ENCODE data around the gene WDR5B.
"Not testable (repeated sequence)": the region's sequence is repeated elsewhere in the genome, so short reads cannot be mapped to it uniquely, and the experiment has no call there.

WDR5B gene

DNA sequence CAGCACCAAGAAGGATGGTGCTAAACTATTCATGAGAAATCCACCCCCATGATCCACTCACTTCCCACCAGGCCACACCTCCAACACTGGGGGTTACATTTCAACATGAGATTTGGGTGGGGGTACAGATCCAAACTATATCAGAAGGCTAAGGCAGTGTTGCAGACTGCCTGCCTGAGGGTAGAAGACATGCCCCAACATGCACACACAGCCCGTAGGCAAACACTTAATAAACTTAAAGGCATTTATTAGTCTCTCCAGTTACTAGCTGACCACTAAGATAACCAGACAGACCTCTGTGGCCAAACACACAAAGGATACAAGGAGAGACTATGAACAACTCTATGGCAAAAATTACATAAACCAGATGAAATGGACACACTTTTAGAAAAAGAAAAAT, 21.7 kb downstream of the WDR5B start:
- peaks cover 36% of the 10 kb centered on the region for H3K36me3 Mint-ChIP-seq (ENCODE audit: low read depth)
- H3K27me3 Mint-ChIP-seq: no peaks in the 10 kb centered on the region
- H3K9me3 Mint-ChIP-seq: no peaks in the 10 kb centered on the region
- DNase-seq: no peak
- H3K4me1 Mint-ChIP-seq (ENCODE audit: low read depth): peaks cover 37% of the 10 kb centered on the region
- no peak overlapping the region for H3K4me3 Mint-ChIP-seq
- peak overlapping the region; percentile 7 for H3K27ac Mint-ChIP-seq

DNA sequence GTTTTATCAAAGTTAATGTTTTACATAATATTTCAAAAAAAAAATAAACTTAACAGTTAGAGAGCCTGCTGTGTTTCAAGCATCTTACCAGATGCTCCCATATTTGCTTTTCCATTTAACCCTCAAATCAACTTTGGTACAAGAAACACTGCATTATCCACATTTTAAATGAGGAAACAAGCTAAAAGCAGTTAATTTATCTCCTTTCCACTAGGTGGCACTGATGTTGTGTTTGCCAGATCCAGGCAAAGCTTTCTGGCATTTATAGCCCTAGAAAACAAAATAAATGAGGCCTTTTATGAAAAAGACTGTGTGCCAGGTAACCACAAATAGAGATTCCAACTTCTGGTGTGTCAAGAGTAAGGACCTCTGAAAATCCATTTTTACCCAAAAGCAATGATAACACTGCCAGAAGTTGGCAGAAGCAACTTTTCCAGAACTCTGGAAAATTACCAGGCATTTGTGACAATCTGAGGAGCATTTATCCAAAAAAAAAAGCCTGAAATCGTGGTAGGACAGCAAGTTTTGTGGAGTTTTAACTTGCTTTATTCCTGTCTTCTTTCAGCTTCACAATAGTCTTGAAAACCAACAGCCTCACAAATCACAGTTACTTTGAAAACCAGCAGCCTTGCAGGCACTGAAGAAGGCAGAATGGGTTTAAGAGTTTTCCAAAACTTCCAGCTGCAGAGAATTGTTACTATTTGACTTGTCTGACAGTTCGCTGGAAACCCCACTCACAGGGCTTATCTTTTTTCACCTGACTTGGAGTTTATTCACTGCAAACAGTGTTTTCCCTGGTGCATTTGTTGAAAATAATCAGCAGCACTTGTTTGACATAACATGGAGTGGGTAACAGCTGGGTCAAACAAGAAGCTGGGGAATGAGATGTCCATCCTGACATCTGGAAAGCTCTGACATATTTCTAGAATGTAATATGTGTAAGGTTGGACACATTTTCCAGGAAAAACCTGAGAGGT, 22.7 kb downstream of the WDR5B start:
- Mint-ChIP-seq H3K27me3 (no peaks in the 10 kb centered on the region), H3K4me1 (ENCODE audit: low read depth) (peaks cover 41% of the 10 kb centered on the region), H3K27ac (no peak overlapping the region), H3K4me3 (no peak overlapping the region), H3K9me3 (no peaks in the 10 kb centered on the region), H3K36me3 (ENCODE audit: low read depth) (peaks cover 38% of the 10 kb centered on the region)
- no peak for DNase-seq

DNA sequence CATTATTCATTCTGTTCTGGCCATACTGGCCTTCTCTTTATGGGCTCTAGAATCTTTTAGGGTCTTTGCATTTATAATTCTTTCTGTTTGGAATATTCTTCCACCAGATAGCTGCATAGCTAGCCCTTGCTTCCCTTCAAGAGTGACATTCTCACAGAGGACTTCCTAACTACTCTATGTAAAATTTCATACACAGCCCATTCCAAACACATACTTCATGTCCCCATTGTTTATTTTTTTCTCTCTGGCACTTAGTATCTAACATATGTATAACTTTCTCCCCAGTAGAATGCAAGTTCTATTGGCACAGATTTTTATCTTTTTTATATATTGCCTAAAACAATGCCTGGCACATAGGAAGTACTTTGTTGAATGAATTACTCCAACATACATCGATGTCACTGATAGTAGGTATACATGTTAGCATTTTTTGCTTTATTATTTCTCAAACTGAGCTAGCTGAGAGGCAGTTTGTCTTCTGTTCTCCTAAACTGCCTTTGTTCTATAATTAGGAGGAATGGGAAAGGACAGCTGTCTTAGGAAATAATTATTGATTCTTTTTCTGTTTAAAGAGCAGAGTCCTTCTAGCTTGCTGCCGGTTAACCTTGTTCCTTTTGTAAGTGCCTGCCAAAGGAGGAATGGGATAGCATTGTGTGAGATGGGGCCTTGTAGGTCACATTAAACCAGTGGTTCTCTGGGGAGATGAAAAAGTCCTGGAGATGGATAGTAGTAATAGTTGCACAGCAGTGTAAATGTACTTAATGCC, 24.0 kb downstream of the WDR5B start:
- Mint-ChIP-seq H3K4me1 (ENCODE audit: low read depth) (peaks cover 43% of the 10 kb centered on the region), H3K4me3 (no peak overlapping the region), H3K36me3 (ENCODE audit: low read depth) (peaks cover 41% of the 10 kb centered on the region), H3K27ac (no peak overlapping the region), H3K9me3 (no peaks in the 10 kb centered on the region), H3K27me3 (no peaks in the 10 kb centered on the region)
- no peak for DNase-seq

DNA sequence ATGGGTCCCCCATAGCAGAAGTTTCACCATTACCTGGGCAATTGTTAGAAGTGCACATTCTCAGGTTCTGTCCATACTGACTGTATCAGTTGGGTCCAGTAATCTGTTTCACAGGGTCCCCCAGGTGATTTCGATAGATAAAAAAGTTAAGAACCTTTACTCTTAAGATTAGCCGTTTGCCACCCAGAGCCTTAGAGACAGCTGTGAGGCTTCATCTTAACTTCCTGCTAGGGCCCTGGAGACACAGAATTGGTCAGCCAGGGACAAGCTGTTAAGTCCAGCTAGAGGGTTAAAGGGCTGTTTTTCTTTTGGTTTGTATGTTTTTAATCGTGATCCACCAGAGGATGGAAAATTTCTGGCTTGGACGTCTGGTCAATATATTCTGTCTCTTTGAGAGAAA, 25.2 kb downstream of the WDR5B start:
- DNase-seq: no peak
- Mint-ChIP-seq H3K27ac (no peak overlapping the region), H3K4me1 (ENCODE audit: low read depth) (peaks cover 42% of the 10 kb centered on the region), H3K9me3 (no peaks in the 10 kb centered on the region), H3K4me3 (no peak overlapping the region), H3K27me3 (no peaks in the 10 kb centered on the region), H3K36me3 (ENCODE audit: low read depth) (peaks cover 48% of the 10 kb centered on the region)

DNA sequence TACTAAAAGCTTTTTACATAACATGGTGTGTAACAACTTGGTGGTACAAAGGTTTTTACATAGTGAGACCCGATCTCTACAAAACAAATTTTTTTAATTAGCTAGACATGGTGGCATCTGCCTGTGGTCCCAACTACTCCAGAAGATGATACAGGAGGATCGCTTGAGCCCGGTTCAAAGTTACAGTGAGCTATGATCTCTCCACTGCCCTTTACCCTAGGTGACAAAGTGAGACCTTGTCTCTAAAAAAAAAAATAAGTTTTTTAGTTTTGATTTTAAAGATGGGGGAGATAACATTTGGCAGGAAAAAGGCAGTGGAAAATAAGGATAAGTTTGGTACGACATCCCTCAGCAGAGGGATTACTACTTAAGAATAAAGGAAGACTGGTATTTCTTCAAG, 26.0 kb downstream of the WDR5B start:
- peak overlapping the region; percentile 35 for H3K27ac Mint-ChIP-seq

DNA sequence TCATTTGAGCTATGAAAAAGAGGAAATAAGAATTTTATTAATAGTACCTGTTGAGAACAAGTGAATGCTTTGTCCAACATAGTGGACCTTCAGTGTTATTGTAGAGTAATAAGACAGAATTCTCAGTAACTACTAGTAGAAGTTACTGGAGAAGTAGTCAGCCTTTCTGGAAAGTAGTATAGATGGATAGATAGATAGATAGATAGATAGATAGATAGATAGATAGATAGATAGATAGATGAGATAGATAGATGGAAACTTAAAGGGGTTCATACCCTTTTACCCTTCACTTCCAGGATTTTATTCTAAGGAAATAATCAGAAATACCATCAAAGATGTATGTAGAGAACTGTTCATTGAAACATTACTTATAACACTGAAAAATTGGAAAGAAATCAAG, 26.7 kb downstream of the WDR5B start:
- H3K4me1 Mint-ChIP-seq (ENCODE audit: low read depth): peaks cover 42% of the 10 kb centered on the region
- DNase-seq: no peak
- peaks cover 45% of the 10 kb centered on the region for H3K36me3 Mint-ChIP-seq (ENCODE audit: low read depth)
- no peak overlapping the region for H3K4me3 Mint-ChIP-seq
- no peaks in the 10 kb centered on the region for H3K9me3 Mint-ChIP-seq
- no peaks in the 10 kb centered on the region for H3K27me3 Mint-ChIP-seq
- H3K27ac Mint-ChIP-seq: no peak overlapping the region

More for the DNA sequence above, 26.0 kb downstream of the WDR5B start:
- Mint-ChIP-seq H3K4me1 (ENCODE audit: low read depth) (peaks cover 39% of the 10 kb centered on the region), H3K27me3 (no peaks in the 10 kb centered on the region), H3K36me3 (ENCODE audit: low read depth) (peaks cover 46% of the 10 kb centered on the region), H3K4me3 (no peak overlapping the region), H3K9me3 (no peaks in the 10 kb centered on the region)
- DNase-seq: no peak

DNA sequence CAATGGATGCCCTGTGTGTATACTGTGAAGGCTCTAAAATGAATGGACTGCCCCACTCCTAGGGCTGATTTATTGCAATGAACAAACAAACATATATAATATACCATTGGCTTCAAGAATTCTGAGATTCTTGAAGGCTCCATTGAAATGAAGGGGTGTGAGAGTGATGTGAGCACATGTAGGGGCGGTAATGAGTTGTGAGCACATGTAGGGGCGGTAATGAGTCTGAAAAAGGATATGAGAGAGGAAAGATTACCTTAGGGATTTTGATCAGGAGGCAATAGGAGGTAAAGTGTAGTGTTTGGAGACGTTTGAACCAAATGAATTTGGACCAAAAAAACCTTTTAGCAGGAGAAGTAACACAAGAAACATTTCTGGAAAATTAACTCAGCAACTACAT, 28.2 kb downstream of the WDR5B start:
- H3K4me1 Mint-ChIP-seq (ENCODE audit: low read depth): peaks cover 41% of the 10 kb centered on the region
- peaks cover 45% of the 10 kb centered on the region for H3K36me3 Mint-ChIP-seq (ENCODE audit: low read depth)
- no peaks in the 10 kb centered on the region for H3K27me3 Mint-ChIP-seq
- no peak for DNase-seq
- H3K4me3 Mint-ChIP-seq: no peak overlapping the region
- no peak overlapping the region for H3K27ac Mint-ChIP-seq
- H3K9me3 Mint-ChIP-seq: no peaks in the 10 kb centered on the region

DNA sequence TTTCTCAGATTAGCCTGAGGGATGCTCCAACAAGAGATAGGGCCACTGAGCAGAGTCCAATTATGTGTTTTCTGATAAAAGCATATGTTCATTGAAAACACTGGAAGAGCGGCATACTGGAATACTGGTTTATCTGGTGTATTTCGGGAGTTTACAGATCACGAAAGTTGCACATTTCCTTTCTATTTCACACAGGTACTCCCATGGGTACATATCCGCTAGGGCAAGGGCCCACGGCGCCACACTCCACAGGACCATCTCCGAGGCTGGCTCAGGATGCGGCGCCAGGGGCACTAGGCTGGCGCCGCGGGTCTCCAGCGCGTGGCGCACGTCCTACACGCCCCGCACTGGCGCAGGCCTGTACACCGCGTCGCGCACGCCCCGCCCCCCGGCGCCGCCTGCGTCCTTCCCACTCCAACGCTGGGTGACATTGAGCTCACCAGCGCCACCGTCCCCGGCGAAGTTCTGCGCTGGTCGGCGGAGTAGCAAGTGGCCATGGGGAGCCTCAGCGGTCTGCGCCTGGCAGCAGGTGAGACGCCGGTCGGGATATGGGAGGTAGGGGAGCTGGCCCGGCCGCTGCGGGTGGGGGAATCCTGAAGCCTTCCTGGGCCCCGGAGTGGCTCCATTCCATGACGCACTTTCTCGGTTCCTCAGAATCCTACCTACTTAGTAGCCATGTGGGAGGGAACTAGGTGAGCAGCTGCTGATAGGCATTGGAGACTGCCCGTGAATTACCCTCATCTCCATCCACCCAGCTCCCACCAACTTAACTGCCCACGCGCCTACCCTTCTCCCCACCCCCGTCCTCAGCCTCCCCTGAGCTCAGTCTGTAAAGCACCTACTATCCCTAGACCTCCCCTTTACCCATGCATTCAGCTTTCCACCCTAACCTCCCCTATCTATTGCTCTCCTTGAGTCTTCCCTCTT, 31.8 kb downstream of the WDR5B start, which contains the start of gene FAM162A:
TSS of gene FAM162A (plus strand) at position 412 of the 927 bp plus-strand sequence. CDS start at position 496, 84 bp downstream.
- Mint-ChIP-seq H3K36me3 (ENCODE audit: low read depth) (peaks cover 69% of the 10 kb centered on the region), H3K4me1 (ENCODE audit: low read depth) (peaks cover 68% of the 10 kb centered on the region), H3K4me3 (peak within 1 kb of the TSS; percentile 96), H3K27ac (peak within 1 kb of the TSS; percentile 98), H3K27me3 (no peaks in the 10 kb centered on the region), H3K9me3 (no peaks in the 10 kb centered on the region)
- peak; percentile 96 for DNase-seq

DNA sequence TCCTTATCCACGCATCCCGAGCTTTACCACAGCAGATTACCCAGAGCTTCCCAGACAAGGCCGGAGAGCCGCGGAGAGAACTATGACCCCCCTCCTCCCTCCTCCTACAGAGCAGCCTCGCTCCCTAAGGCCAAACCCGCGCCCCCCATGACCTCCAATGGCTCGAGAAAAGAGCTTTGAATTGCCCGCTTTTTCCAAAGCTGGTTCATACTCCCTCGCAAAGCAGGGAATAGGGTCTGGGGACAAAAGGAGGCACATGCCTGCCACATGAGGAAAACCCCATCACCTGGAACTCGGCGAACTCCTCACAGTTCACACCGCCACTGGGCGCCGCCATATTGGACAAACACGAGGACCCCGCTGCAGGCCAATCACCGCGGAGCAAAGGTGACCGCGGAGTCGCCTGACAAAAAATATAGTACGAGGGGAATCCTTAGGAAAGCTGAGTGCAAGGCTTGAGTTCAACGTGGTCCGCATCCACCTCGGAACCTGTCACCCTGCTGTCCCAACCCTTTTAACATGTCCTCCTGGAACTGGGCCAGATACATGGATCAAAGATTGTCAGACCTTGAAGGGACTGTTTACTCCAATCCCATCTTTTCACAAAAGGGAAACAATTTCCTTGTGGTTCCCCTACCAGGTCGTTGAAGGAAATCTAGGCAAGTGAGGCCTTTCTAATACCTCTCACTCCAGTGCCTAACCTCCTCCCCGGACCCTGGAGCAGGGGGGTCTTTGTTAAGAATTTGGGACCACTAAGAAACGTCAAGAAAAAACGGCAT, 32.8 kb downstream of the WDR5B start, which contains the start of gene MIX23:
TSS of gene MIX23 (minus strand) at position 344 of the 779 bp plus-strand sequence. CDS start at position 337, 7 bp downstream.
- no peaks in the 10 kb centered on the region for H3K27me3 Mint-ChIP-seq
- peaks cover 70% of the 10 kb centered on the region for H3K4me1 Mint-ChIP-seq (ENCODE audit: low read depth)
- H3K9me3 Mint-ChIP-seq: no peaks in the 10 kb centered on the region
- peaks cover 72% of the 10 kb centered on the region for H3K36me3 Mint-ChIP-seq (ENCODE audit: low read depth)
- H3K27ac Mint-ChIP-seq: peak within 1 kb of the TSS; percentile 98
- H3K4me3 Mint-ChIP-seq: peak within 1 kb of the TSS; percentile 96
- peak; percentile 89 for DNase-seq

DNA sequence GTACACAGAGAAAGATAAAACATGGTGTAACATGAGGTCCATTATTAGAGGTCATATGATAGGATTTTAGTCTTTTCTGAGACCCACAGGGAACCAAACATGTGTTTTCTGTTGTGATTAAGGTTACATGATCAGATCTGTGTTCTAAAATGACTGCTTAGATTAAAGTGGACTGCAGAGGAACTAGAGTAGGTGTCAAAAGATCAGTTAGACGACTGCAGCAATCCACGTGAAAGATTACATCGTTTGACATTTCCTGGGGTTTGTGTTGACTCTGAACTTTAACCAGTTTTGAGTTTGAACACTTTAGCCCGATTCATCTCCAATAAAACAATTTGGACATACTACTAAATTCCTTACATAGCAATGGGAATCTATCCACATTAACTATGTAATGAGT, 37.9 kb downstream of the WDR5B start:
- Mint-ChIP-seq H3K4me1 (ENCODE audit: low read depth) (peaks cover 49% of the 10 kb centered on the region), H3K27ac (peak overlapping the region; percentile 78), H3K36me3 (ENCODE audit: low read depth) (peaks cover 78% of the 10 kb centered on the region), H3K27me3 (no peaks in the 10 kb centered on the region), H3K9me3 (no peaks in the 10 kb centered on the region), H3K4me3 (no peak overlapping the region)
- no peak for DNase-seq

DNA sequence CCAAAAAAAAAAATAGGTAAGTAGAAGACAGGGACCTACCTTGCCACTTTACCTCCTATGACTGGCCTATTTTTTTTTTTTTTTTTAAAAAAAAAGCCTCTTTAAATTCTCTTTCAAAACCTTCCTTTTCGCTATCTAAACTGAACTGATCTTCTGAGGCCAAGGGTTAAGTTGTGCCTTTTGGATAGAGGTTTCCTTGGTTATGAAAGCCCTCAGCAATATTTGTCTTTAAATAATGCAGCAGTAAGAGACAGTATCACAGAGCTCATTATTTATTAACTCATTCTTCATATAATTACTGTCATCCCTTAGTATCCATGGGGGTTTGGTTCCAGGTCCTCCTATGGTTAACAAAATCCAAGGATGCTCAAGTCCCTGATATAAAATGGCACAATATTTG, 41.8 kb downstream of the WDR5B start:
- Mint-ChIP-seq H3K4me1 (ENCODE audit: low read depth) (peaks cover 21% of the 10 kb centered on the region), H3K4me3 (no peak overlapping the region), H3K27me3 (no peaks in the 10 kb centered on the region), H3K9me3 (no peaks in the 10 kb centered on the region), H3K36me3 (ENCODE audit: low read depth) (peaks cover 86% of the 10 kb centered on the region), H3K27ac (no peak overlapping the region)
- DNase-seq: no peak

DNA sequence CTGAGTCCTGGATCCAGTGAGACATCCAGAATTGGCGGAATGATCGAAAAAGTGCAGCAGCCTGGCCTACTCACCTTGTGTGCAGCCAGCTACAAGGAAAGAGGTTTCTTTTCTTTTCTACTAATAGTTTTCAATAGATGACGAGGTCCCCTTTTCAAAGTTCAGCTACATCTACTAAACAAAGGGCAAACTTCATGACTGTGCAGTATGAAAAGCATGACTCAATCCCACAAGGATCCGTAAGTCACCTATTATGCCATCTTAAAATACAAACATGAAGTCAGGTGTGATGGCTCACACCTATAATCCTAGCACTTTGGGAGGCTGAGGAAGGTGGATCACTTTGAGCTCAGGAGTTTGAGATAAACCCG, 49.5 kb downstream of the WDR5B start:
- Mint-ChIP-seq H3K27ac (peak overlapping the region; percentile 67), H3K27me3 (no peaks in the 10 kb centered on the region), H3K9me3 (no peaks in the 10 kb centered on the region), H3K4me1 (ENCODE audit: low read depth) (peaks cover 27% of the 10 kb centered on the region), H3K4me3 (no peak overlapping the region), H3K36me3 (ENCODE audit: low read depth) (peaks cover 98% of the 10 kb centered on the region)
- DNase-seq: no peak

DNA sequence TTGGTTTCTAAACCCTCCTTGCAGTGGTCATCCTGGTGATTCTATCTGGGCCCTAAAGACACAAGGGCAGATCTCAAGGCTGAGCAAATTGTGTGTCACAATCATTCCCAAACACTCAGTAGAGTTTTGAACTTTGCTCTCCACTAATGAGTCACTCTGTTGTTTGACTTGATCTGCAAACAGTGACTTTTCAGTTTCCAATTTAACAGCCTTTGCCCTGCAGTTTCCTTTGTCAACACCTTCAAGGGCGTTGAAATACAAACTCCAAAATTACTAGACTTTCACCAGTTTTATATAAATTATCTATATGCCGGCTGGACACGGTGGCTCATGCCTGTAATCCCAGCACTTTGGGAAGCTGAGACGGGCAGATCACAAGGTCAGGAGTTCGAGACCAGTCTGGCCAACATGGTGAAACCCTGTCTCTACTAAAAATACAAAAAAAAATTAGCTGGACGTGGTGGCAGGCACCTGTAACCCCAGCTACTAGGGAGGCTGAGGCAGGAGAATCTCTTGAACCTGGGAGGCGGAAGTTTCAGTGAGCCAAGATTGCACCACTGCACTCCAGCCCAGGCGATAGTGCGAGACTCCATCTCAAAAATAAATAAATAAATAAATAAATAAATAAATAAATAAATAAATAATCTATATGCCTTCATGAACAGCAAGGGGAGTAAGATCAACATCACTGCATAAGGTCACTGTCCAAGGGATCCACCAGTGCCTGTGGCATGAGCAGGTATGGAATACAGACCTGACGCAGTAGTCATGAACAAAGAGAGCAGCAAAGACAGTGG, 50.1 kb downstream of the WDR5B start:
- H3K27ac Mint-ChIP-seq: peak overlapping the region; percentile 85
- peak overlapping the region; percentile 6 for H3K4me3 Mint-ChIP-seq
- H3K36me3 Mint-ChIP-seq (ENCODE audit: low read depth): peaks cover 95% of the 10 kb centered on the region
- DNase-seq, H3K9me3 Mint-ChIP-seq, H3K27me3 Mint-ChIP-seq: not testable (repeated sequence)
- H3K4me1 Mint-ChIP-seq (ENCODE audit: low read depth): peaks cover 27% of the 10 kb centered on the region
